Fibroblast of lung (primary cell): ENCODE results near the gene ADAMTSL1.
"Not testable (repeated sequence)": the region's sequence is repeated elsewhere in the genome, so short reads cannot be mapped to it uniquely, and the experiment has no call there.

Experiments
- EZH2 ChIP-seq: IDR thresholded peaks from 2 replicates; pipeline ENCODE4 v1.5.1; 2012; ENCODE audit warnings: low read length, control low read depth, mild to moderate bottlenecking; ENCODE audit errors: missing control alignments
- TF ChIP-seq, protein P1 (sequence below), 2 donors: IDR thresholded peaks in 1 of 2; conservative IDR thresholded peaks in 1 of 2; 1 replicate in 1 of 2; 2 replicates in 1 of 2; pipeline ENCODE4 v1.5.1; 2011 to 2012; ENCODE audit warnings: low read length in 2 of 2, control low read depth in 1 of 2, inconsistent platforms in 1 of 2, low read depth in 1 of 2, mild to moderate bottlenecking in 1 of 2

DNA sequence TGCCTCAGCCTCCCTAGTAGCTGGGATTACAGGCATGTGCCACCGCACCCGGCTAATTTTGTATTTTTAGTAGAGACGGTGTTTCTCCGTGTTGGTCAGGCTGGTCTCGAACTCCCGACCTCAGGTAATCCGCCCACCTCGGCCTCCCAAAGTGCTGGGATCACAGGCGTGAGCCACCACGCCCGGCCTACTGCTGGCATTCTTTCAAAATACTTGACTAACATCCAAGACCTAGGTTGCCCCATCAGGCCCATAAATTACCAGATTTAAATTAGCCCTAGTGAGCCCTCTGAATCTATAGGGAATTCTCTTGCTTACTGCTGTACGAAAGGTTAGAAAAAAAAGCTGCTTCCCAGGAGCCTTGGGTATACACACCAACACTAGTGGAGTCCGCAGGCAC is 456.7 kb downstream of the ADAMTSL1 start:
- not testable (repeated sequence) for TF ChIP-seq EZH2
- TF ChIP-seq, protein P1, sequence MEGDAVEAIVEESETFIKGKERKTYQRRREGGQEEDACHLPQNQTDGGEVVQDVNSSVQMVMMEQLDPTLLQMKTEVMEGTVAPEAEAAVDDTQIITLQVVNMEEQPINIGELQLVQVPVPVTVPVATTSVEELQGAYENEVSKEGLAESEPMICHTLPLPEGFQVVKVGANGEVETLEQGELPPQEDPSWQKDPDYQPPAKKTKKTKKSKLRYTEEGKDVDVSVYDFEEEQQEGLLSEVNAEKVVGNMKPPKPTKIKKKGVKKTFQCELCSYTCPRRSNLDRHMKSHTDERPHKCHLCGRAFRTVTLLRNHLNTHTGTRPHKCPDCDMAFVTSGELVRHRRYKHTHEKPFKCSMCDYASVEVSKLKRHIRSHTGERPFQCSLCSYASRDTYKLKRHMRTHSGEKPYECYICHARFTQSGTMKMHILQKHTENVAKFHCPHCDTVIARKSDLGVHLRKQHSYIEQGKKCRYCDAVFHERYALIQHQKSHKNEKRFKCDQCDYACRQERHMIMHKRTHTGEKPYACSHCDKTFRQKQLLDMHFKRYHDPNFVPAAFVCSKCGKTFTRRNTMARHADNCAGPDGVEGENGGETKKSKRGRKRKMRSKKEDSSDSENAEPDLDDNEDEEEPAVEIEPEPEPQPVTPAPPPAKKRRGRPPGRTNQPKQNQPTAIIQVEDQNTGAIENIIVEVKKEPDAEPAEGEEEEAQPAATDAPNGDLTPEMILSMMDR (conservative IDR thresholded peaks at IDR 0.05 in 1 of 2, IDR thresholded peaks at IDR 0.05 in 1 of 2; ENCODE audit: low read depth in 1 of 2, low read length in 2 of 2): not testable (repeated sequence)
